ENCODE measurements around the gene ABCF1. TPM values are rescaled to one million over a fixed set of nuclear protein-coding genes. Genes with fewer than 3 reads are reported as not detected.

Gene ABCF1
- total RNA-seq, 1 experiment from 2014 or later = 73.7 TPM

DNA sequence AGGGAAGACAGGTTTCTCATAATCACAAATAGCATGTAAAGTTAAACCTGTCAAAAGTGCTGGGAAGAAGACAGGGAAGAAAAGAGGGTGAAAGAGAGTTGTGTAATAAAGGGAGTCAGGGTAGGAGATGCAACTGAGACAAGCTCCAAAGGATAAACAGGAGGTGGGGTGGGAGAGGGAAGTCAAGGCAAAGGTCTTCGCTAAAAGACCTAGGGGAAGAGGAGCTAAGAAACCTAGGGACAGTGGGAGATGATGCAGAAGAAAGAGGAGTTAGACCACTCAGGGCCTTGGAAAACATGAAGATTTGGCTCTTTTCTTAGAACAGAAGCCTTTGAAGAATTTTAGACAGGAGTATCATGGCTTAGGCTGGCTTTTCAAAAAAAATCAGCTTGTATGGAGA is 7.1 kb upstream of the ABCF1 start:
- peaks cover 42% of the 10 kb centered on the region for H3F3A ChIP-seq (ENCODE audit: insufficient read depth, low read depth)
- no peak for DNase-seq

DNA sequence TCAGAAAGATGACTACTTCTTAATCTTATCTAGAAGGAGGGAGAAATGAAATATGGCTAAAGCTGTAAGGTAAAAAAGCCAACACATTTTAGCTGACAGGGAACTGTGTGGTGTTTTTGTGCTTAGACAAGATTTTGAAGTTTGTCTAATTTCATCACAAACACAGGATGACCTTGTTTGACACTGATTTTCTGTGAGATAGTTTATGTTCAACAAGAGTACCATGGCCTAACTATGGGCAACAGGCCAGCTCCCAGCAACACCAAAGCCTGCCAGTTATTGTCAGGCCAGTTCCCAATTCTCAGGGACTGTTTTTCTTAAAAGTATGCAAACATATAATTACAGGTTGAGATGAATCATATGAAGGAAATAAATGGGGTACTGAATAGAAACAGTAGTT is 5.5 kb upstream of the ABCF1 start:
- ChIA-PET CTCF (interaction anchor here (0.6 to 0.7 kb wide), 2 partner anchors 8 to 165 kb away, joined by 3 to 7 read pairs; partner anchors contain the start of gene PRR3), POLR2A (ENCODE audit: unreplicated experiment) (no interaction called here)
- Histone ChIP-seq H3K4me3 (no peak overlapping the region), H3K9me3 (ENCODE audit: insufficient read depth, low read depth) (no peaks in the 10 kb centered on the region), H3K4me1 (replicated peaks; ENCODE audit: insufficient read depth) (peaks cover 11% of the 10 kb centered on the region), H4K20me1 (ENCODE audit: insufficient read depth) (peaks cover 1% of the 10 kb centered on the region; the same call in 1 of the 2 replicates), H3K36me3 (ENCODE audit: low read depth) (peaks cover 21% of the 10 kb centered on the region; the same call in 1 of the 2 replicates), H2AFZ (no peak overlapping the region), H3F3A (ENCODE audit: insufficient read depth, low read depth) (peaks cover 29% of the 10 kb centered on the region), H3K27ac (no peak overlapping the region), H3K79me2 (ENCODE audit: low read depth) (no peaks in the 10 kb centered on the region), H3K9me2 (ENCODE audit: insufficient read depth) (no peaks in the 10 kb centered on the region; the same call in 1 of the 2 replicates), H3K4me2 (no peak overlapping the region), H3K27me3 (ENCODE audit: insufficient read depth, low read depth) (no peaks in the 10 kb centered on the region)
- TF ChIP-seq EZH2 (IDR thresholded peaks at IDR 0.05; ENCODE audit: low read depth) = no peak
- TF ChIP-seq, protein P1, sequence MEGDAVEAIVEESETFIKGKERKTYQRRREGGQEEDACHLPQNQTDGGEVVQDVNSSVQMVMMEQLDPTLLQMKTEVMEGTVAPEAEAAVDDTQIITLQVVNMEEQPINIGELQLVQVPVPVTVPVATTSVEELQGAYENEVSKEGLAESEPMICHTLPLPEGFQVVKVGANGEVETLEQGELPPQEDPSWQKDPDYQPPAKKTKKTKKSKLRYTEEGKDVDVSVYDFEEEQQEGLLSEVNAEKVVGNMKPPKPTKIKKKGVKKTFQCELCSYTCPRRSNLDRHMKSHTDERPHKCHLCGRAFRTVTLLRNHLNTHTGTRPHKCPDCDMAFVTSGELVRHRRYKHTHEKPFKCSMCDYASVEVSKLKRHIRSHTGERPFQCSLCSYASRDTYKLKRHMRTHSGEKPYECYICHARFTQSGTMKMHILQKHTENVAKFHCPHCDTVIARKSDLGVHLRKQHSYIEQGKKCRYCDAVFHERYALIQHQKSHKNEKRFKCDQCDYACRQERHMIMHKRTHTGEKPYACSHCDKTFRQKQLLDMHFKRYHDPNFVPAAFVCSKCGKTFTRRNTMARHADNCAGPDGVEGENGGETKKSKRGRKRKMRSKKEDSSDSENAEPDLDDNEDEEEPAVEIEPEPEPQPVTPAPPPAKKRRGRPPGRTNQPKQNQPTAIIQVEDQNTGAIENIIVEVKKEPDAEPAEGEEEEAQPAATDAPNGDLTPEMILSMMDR (conservative IDR thresholded peaks at IDR 0.05) = no peak
- DNase-seq = no peak
- intact Hi-C loops (cut with micrococcal nuclease; ENCODE audit: unreplicated experiment) = no loop called here
- BruUV-seq (replicated peaks) = no TSS peak

More for the DNA sequence above, 7.1 kb upstream of the ABCF1 start:
- H3K36me3 ChIP-seq (ENCODE audit: low read depth) = peaks cover 34% of the 10 kb centered on the region
- H3K4me1 ChIP-seq (replicated peaks; ENCODE audit: insufficient read depth) = no peaks in the 10 kb centered on the region
- H3K79me2 ChIP-seq (ENCODE audit: low read depth) = peaks cover 10% of the 10 kb centered on the region
- H3K9me2 ChIP-seq (ENCODE audit: insufficient read depth) = no peaks in the 10 kb centered on the region; the same call in 1 of the 2 replicates
- no peak for TF ChIP-seq EZH2 (IDR thresholded peaks at IDR 0.05; ENCODE audit: low read depth)
- TF ChIP-seq, protein P1 (conservative IDR thresholded peaks at IDR 0.05) = no peak
- no peaks in the 10 kb centered on the region for H3K27me3 ChIP-seq (ENCODE audit: insufficient read depth, low read depth)
- peaks cover 4% of the 10 kb centered on the region; the same call in 1 of the 2 replicates for H4K20me1 ChIP-seq (ENCODE audit: insufficient read depth)
- intact Hi-C loops (cut with micrococcal nuclease; ENCODE audit: unreplicated experiment) = no loop called here
- POLR2A ChIA-PET (ENCODE audit: unreplicated experiment) = no interaction called here
- H3K27ac ChIP-seq = no peak overlapping the region
- no peak overlapping the region for H3K4me2 ChIP-seq
- no TSS peak for BruUV-seq (replicated peaks)
- CTCF ChIA-PET = no interaction called here
- no peaks in the 10 kb centered on the region for H3K9me3 ChIP-seq (ENCODE audit: insufficient read depth, low read depth)
- H2AFZ ChIP-seq = no peak overlapping the region
- H3K4me3 ChIP-seq = no peak overlapping the region

DNA sequence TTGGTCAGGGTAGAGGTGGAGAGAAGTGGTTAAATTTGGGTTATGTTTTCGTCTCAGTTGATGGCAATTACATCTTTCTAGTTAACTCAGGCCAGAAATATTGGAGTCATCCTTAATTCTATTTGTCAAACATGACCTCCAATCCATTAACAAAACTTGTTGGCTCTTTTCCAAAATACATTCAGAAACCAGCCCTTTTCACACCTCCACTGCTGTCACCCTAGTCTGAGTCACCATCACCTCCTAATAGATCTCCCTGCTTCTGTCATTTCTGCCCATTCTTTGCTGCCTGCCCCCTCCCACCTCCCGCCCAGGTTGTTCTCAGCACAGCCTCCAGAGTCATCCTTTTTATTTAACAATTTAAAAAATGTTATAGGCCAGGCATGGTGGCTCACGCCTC is 3.0 kb upstream of the ABCF1 start:
- no peaks in the 10 kb centered on the region for H3K9me2 ChIP-seq (ENCODE audit: insufficient read depth)
- H3K27ac ChIP-seq = no peak overlapping the region
- no peak overlapping the region for H3K4me2 ChIP-seq
- peaks cover 30% of the 10 kb centered on the region for H3F3A ChIP-seq (ENCODE audit: insufficient read depth, low read depth)
- DNase-seq = peak in 1 of 2 experiments; percentile 45
- TF ChIP-seq, protein P1 (conservative IDR thresholded peaks at IDR 0.05) = no peak
- no peak for TF ChIP-seq EZH2 (IDR thresholded peaks at IDR 0.05; ENCODE audit: low read depth)
- ChIA-PET CTCF (interaction anchor here (0.7 kb wide), 1 partner anchor 29 kb away, joined by 3 read pairs; no protein-coding TSS in a partner anchor), POLR2A (ENCODE audit: unreplicated experiment) (no interaction called here)
- no peaks in the 10 kb centered on the region for H3K9me3 ChIP-seq (ENCODE audit: insufficient read depth, low read depth)
- intact Hi-C loops (cut with micrococcal nuclease; ENCODE audit: unreplicated experiment) = no loop called here
- peaks cover 25% of the 10 kb centered on the region for H3K4me1 ChIP-seq (replicated peaks; ENCODE audit: insufficient read depth)
- H3K36me3 ChIP-seq (ENCODE audit: low read depth) = 0 out of 2 replicates have a peak, but pooled peaks cover 8% of the 10 kb centered on the region
- H2AFZ ChIP-seq = no peak overlapping the region
- no TSS peak for BruUV-seq (replicated peaks)
- H4K20me1 ChIP-seq (ENCODE audit: insufficient read depth) = peaks cover 15% of the 10 kb centered on the region
- H3K79me2 ChIP-seq (ENCODE audit: low read depth) = peaks cover 17% of the 10 kb centered on the region
- H3K27me3 ChIP-seq (ENCODE audit: insufficient read depth, low read depth) = no peaks in the 10 kb centered on the region
- H3K4me3 ChIP-seq = no peak overlapping the region

Measured in PC-9 (cell line).